Testis (tissue), 3 donors: ENCODE measurements around the gene PRKG1. TPM values are rescaled to one million over a fixed set of nuclear protein-coding genes. Genes with fewer than 3 reads are reported as not detected.

Experiments used
- DNase-seq: peaks from one replicate; pipeline ENCODE4 v3.0.0-alpha.2; 2019
- H3K27ac ChIP-seq, 2 donors: fragments of 200-600 bp; sonication (generic); one replicate each; pipeline ENCODE4 v1.5.1; 2019
- H3K27me3 ChIP-seq: fragments of 200-600 bp; sonication (generic); one replicate; pipeline ENCODE4 v1.5.1; 2019
- H3K36me3 ChIP-seq: fragments of 200-600 bp; sonication (generic); one replicate; pipeline ENCODE4 v1.5.1; 2017; ENCODE audit warnings: low read depth; ENCODE audit errors: missing control alignments
- H3K4me1 ChIP-seq: fragments of 200-600 bp; sonication (generic); one replicate; pipeline ENCODE4 v1.5.1; 2019
- H3K4me3 ChIP-seq, 2 donors: fragments of 200-600 bp; sonication (generic); one replicate each; pipeline ENCODE4 v1.5.1; 2017 to 2019
- H3K9me3 ChIP-seq: fragments of 200-600 bp; sonication (generic); one replicate; pipeline ENCODE4 v1.5.1; 2017
- POLR2A ChIP-seq: fragments of 450-650 bp; IDR thresholded peaks from one replicate; pipeline ENCODE4 v1.6.1; 2017; ENCODE audit warnings: antibody characterized with exemption, mild to moderate bottlenecking, moderate library complexity
- WGBS, 2 donors: methylation state at CpG; one replicate each; pipeline ENCODE4 v1.1.5; 2018; 5-methylcytosine and 5-hydroxymethylcytosine counted together
- intact Hi-C: fragments of 100-400 bp; cut with DNase I; formaldehyde crosslinking; loops from one replicate; pipeline ENCODE4 v1.15.1; 2023; ENCODE audit warnings: low total_unique reads
- polyA plus RNA-seq: library from polyadenylated mRNA; stranded (reverse); fragments of 350-450 nt; fragmentation: Illumina TruSeq; extraction: RNeasy Lipid Tissue Mini Kit (QIAGEN cat#74804); gene quantifications from one replicate; pipeline ENCODE4 v1.2.3, GENCODE V29; 2014; ENCODE audit warnings: low read depth, low replicate concordance; ENCODE audit not compliant: insufficient read depth
- total RNA-seq, 2 donors: library from RNA; depleted of rRNA; stranded (reverse); fragments of >200 nt; gene quantifications; one replicate each; pipeline ENCODE4 v1.2.3, GENCODE V29; 2016
- TF ChIP-seq, protein P1 (sequence below), 3 experiments: fragments of 450-650 bp in 2 of 3; fragments of 200-600 bp in 1 of 3; sonication (generic) in 1 of 3; IDR thresholded peaks; one replicate each; pipeline ENCODE4 v1.5.1; 2016 to 2019; ENCODE audit warnings: antibody characterized with exemption in 3 of 3, mild to moderate bottlenecking in 2 of 3, moderate library complexity in 1 of 3

Gene PRKG1
- total and polyA plus RNA-seq, 3 donors from 2014 or later = 6.3 to 15.3 (median 12.5) TPM

DNA sequence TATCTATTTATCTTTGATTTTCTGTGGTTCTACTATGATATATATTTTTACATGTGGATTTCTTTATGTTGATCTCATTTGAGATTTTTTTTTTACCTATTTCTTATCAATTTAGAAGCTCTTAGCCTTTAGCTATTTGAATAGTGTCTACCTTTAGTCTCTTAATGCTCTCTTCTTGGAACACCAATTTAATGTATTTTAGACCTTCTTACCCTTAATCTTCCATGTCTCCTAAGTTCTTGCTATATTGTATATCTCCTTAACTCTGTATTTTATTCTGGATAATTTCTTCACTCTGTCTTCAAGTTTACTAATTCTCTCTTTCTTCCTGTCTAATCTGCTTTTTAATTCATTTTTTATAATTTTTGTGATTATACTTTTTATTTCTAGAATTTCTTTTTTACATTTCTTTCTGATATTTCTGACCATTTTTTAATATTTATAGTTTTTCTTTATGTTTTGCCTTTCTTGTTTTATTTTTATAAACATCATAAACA, 597.8 kb downstream of the PRKG1 start:
- Histone ChIP-seq H3K36me3 (no peaks in the 10 kb centered on the region), H3K9me3 (no peaks in the 10 kb centered on the region), H3K27me3 (no peaks in the 10 kb centered on the region), H3K4me3 (no peak overlapping the region), H3K4me1 (no peaks in the 10 kb centered on the region), H3K27ac (no peak overlapping the region)
- no peak for TF ChIP-seq POLR2A
- TF ChIP-seq, protein P1, sequence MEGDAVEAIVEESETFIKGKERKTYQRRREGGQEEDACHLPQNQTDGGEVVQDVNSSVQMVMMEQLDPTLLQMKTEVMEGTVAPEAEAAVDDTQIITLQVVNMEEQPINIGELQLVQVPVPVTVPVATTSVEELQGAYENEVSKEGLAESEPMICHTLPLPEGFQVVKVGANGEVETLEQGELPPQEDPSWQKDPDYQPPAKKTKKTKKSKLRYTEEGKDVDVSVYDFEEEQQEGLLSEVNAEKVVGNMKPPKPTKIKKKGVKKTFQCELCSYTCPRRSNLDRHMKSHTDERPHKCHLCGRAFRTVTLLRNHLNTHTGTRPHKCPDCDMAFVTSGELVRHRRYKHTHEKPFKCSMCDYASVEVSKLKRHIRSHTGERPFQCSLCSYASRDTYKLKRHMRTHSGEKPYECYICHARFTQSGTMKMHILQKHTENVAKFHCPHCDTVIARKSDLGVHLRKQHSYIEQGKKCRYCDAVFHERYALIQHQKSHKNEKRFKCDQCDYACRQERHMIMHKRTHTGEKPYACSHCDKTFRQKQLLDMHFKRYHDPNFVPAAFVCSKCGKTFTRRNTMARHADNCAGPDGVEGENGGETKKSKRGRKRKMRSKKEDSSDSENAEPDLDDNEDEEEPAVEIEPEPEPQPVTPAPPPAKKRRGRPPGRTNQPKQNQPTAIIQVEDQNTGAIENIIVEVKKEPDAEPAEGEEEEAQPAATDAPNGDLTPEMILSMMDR (IDR thresholded peaks at IDR 0.05) = no peak
- intact Hi-C loops = no loop called here
- DNase-seq = no peak

- Histone ChIP-seq H3K9me3 (no peaks in the 10 kb centered on the region), H3K4me3 (no peak overlapping the region), H3K36me3 (no peaks in the 10 kb centered on the region), H3K27me3 (no peaks in the 10 kb centered on the region), H3K4me1 (no peaks in the 10 kb centered on the region), H3K27ac (no peak overlapping the region)
- no peak for TF ChIP-seq POLR2A
- TF ChIP-seq, protein P1 (IDR thresholded peaks at IDR 0.05) = no peak
- intact Hi-C loops = no loop called here
- no peak for DNase-seq
Observed at GRCh38 chr10:51675088-51675487, 600.8 kb downstream of the PRKG1 start.

GRCh38 chr10:51679841-51680240, 605.6 kb downstream of the PRKG1 start:
- TF ChIP-seq, protein P1 (IDR thresholded peaks at IDR 0.05) = no peak
- no peak for TF ChIP-seq POLR2A
- Histone ChIP-seq H3K4me3 (no peak overlapping the region), H3K9me3 (no peaks in the 10 kb centered on the region), H3K36me3 (no peaks in the 10 kb centered on the region), H3K4me1 (no peaks in the 10 kb centered on the region), H3K27me3 (no peaks in the 10 kb centered on the region), H3K27ac (no peak overlapping the region)
- DNase-seq = no peak
- 77 to 78% methylated on average over 4 to 6 of the region's 6 CpGs for WGBS, 2 donors
- intact Hi-C loops = no loop called here

DNA sequence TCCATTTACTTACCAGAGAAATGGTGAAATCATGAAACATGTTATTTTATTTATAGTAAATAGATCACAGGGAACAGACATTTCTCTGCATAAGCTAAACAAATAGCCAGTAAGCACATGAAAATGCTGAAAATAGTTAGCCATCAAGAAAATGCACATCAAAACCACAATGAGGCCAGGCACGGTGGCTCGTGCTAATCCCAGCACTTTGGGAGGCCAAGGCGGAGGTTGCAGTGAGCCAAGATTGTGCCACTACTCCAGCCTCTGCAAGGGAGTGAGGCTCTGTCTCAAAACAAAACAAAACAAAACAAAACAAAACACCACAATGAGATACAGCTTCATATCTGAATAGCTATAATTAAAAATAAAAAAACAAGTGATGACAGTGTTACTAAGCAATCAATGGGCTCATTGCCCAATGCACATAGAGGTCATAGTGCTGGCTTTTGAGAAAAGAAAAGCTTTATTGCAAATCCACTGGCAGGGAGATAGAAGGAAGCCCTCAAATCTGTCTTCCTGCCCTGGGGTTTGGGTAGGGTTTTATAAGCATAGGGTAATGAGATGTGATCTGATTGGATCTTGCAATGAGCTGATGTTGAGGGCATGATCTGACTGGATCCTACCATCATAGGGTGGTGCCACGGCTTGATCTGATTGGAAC, 608.9 kb downstream of the PRKG1 start:
- H3K9me3 ChIP-seq = no peaks in the 10 kb centered on the region
- no peaks in the 10 kb centered on the region for H3K27me3 ChIP-seq
- H3K36me3 ChIP-seq = no peaks in the 10 kb centered on the region
- WGBS, 2 donors = 69 to 76% methylated on average over 4 of the region's 4 CpGs
- no peaks in the 10 kb centered on the region for H3K4me1 ChIP-seq
- no peak overlapping the region for H3K27ac ChIP-seq
- DNase-seq = no peak
- intact Hi-C loops = no loop called here
- H3K4me3 ChIP-seq = no peak overlapping the region
- TF ChIP-seq POLR2A = no peak
- TF ChIP-seq, protein P1 (IDR thresholded peaks at IDR 0.05) = no peak

- intact Hi-C loops = no loop called here
- Histone ChIP-seq H3K4me1 (no peaks in the 10 kb centered on the region), H3K36me3 (no peaks in the 10 kb centered on the region), H3K27ac (no peak overlapping the region), H3K27me3 (no peaks in the 10 kb centered on the region), H3K4me3 (no peak overlapping the region), H3K9me3 (no peaks in the 10 kb centered on the region)
- no peak for DNase-seq
- WGBS, 2 donors = 92 to 94% methylated on average over 2 of the region's 2 CpGs
- TF ChIP-seq, protein P1 (IDR thresholded peaks at IDR 0.05) = no peak
- no peak for TF ChIP-seq POLR2A
Observed at GRCh38 chr10:51685768-51686167, 611.5 kb downstream of the PRKG1 start.
